NCI-H2029 treated with DMSO at 0.1 percent for 48 hours (cell line): Measurements from ENCODE around the gene SYT2.
A peak's percentile ranks its signal among the peaks of the same experiment; 100 is the strongest.
"Not testable (repeated sequence)": the region's sequence is repeated elsewhere in the genome, so short reads cannot be mapped to it uniquely, and the experiment has no call there.

ENCODE experiments used
- DNase-seq: peaks from one replicate; lab custom pipeline; 2025; lab: John Stamatoyannopoulos, UW

SYT2 gene

GRCh38 chr1:202710070-202711045 lies at the start of gene SYT2:
TSS of gene SYT2 (minus strand) at chr1:202710454. CDS start at chr1:202605772, 104,682 bp downstream.
- no peak for DNase-seq

DNA sequence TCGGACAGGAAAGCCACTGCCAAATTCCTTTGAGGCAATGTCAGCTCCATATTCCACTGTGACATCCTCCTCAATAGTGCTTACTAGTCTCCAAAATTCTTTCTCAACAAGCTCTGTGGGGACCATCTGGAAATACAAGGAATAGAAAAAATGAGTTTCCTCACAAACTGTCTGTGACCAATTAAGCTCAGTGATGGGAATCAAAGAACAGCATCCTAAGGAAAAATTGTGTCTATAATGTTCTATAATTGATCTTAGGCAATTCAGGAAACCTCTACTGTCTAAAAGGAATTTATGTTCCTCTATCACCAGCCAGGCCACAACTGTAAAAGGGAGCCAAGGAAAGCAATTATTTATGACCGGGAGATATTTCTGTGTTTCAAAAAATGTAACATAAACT lies 46.1 kb upstream of the SYT2 start:
- DNase-seq, result no peak

DNA sequence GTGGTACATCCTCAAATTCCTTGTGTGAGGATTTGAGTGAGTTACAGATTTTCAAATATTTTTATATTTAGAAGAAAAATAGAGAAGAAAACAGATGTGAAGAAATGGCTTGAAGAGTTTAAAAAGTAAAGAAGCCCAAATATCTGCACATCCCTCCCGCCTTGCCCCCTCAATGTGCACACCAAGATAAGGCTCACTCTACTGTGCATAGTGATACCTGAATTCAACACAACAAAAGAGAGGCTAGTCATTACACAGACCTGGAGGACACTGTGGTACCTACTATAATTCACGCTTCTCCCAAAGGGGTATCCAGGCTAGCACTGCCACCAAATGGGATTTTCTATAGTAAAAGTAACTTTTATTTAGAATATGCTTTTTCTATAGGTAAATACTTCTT lies 44.0 kb upstream of the SYT2 start:
- no peak for DNase-seq

- no peak for DNase-seq
Observed at GRCh38 chr1:202752774-202753173, 42.5 kb upstream of the SYT2 start.

DNA sequence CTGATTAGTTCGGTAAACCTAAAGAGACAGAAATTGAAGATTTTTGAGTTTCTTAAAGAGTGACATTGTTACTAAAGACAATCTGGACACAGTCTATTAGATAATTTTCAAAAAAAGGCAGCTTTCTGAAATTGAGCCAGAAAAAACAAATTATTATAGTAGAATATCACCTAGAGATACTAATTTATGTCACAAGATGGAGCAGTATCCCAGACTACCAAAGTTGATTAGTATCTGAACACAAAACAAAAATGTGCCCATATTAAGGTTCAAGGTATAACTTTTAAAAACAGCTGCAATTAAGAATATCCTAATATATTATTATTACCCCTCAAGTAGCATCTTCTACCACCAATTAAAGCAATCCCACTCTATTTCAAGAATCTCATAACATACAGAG lies 40.5 kb upstream of the SYT2 start:
- no peak for DNase-seq

DNA sequence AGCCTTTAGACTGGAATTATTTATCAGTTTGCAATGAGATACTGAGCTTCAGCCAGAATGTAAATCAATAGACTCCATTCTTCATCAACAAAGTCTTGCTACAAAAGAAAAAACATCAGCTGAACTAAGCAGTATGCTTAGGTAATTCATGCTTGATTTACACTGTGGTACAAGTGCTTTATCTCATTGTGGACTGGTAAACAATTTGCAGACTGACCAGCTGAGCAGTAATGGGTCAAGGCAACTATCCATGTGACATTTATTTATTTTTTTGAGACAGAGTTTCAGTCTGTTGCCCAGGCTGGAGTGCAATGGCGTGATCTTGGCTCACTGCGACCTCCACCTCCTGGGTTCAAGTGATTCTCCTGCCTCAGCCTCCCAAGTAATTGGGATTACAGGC lies 39.8 kb upstream of the SYT2 start:
- DNase-seq, result no peak

GRCh38 chr1:202745323-202745888 lies 35.2 kb upstream of the SYT2 start:
- no peak for DNase-seq

DNA sequence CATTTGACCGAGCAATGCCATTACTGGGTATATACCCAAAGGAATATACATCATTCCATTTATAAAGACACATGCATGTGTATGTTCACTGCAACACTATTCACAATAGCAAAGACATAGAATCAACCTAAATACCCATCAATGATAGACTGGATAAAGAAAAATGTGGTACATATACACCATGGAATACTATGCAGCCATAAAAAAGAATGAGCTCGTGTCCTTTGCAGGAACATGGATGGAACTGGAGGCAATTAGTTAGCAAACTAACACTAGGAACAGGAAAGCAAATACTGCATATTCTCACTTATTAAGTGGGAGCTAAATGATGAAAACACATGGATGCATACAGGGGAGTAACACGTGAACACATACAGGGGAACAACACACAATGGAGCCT lies 34.5 kb upstream of the SYT2 start:
- DNase-seq, result not testable (repeated sequence)

DNA sequence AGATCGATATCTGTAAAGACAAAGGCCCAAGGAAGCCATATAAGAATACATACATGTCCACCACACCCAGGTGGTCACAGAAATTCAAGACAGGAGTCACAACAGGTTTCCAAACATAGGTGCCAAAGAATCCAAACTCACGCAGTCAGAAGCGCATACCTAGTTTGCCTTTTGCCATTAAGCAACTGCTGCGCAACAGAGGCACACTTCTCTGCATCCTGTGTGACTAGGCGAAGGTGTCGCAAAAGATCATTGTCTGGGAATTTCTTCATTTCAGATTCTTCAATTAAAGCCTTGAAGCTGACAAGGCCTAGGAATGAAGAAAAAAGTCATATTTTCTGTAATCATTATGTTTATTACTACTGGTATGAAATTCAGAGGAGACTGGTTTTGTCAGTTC lies 32.2 kb upstream of the SYT2 start:
- DNase-seq, result no peak

DNA sequence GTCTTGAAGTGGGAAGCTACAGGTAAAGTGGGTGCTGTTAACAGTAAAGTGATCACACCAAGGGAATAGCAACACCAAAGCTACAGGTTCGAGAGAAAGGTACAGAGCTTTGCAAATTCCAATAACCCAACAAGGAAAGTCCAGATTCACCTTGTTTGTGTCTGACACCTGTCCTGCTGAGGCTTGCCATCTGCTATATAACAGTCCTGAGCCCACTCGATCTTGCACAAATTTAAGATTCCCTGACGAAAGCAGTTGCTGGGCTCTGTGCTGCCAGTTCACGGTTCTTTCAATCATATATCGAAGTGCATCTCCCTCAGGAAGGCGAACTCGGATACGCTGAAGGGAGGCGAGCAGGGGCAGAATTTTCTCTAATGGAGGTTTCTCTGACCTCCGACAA lies 23.0 kb upstream of the SYT2 start:
- DNase-seq, result no peak

- no peak for DNase-seq
Observed at GRCh38 chr1:202728951-202729350, 18.7 kb upstream of the SYT2 start.

DNA sequence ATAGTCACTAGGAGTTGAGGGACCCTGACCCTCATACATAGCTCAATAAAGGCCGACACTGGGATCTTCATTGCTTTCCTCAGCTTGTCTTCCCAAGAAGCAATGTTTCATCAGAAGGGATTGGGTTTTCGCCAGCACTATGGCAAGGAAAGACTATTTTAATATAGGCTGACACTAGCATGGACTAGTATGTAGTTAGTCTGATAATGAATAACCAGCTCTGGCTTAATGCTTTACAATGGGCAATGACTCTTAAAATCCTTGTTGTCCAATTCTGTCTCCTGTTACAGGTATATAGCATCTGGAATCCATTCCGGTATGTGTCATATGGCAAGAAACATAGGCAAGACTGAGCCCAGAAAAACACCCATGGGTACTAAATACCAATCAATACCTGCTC lies 15.3 kb upstream of the SYT2 start:
- DNase-seq, result no peak

DNA sequence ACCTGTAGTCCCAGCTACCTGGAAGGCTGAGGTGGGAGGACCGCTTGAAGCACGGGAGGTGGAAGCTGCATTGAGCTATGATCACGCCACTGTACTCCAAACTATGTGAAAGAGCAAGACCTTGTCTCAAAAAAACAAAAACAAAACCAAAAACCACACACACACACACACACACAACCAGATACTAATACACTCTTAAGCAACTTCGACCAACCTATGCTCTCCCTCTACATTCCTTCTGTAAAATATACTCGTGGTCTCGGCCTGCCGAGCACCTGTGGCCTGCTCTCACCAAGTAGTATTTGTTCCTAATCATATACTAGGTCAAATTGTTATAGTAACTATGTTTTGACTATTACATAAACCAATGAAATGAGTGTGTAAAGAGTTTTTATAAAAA lies 13.5 kb upstream of the SYT2 start:
- DNase-seq, result no peak

- not testable (repeated sequence) for DNase-seq
Observed at GRCh38 chr1:202723046-202723445, 12.8 kb upstream of the SYT2 start.

GRCh38 chr1:202716654-202717053 lies 6.4 kb upstream of the SYT2 start:
- no peak for DNase-seq

DNA sequence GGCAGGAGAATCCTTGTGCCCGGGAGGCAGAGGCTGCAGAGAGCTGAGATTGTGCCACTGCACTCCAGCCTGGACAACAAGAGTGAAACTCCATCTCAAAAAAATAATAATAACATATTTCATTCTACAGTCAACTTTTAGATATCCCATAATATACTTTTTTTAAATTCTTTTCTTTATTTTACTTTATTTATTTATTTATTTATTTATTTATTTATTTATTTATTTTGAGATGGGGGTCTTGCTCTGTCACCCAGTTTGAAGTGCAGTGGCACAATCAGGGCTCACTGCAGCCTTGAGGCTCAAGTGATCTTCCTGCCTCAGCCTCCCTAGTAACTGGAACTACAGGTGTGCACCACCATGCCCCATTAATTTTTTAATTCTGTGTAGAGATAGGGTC lies 3.9 kb upstream of the SYT2 start:
- DNase-seq, result not testable (repeated sequence)

- DNase-seq, result peak; percentile 31
Observed at GRCh38 chr1:202713110-202713509, 2.9 kb upstream of the SYT2 start.

DNA sequence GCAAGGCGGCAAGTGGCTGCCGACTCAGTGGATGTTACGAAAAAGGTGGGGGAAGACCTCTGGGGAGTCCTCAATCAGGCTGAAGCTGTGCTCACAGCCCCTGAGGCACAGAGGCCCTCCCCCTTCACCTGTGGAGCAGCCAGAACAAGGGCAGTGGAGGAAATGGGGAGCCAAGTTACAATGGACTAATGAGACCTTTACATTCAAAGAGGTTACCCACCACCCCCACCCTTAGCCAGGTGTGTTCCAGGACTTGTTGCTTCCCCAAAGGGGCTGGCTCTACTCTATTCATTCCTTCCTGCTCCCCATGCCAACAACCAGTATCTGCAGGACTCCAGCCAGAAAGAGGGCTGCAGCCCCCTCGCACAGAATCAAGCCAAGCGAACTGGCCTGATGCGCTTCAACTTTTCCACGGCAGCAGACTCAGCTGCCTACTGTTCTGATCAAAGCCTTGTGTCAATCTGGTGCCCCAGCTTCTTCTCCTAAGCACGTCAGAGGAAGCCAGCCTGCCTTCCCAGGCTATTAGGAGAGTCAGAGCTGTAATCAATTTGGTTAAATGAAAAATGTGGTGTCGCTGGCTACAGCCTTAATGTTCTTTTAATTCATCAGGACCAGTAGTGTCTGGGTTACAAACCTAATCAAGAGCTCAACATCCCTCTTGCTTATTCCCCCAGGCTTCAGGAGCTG lies 1.8 kb upstream of the SYT2 start:
- DNase-seq, result no peak

DNA sequence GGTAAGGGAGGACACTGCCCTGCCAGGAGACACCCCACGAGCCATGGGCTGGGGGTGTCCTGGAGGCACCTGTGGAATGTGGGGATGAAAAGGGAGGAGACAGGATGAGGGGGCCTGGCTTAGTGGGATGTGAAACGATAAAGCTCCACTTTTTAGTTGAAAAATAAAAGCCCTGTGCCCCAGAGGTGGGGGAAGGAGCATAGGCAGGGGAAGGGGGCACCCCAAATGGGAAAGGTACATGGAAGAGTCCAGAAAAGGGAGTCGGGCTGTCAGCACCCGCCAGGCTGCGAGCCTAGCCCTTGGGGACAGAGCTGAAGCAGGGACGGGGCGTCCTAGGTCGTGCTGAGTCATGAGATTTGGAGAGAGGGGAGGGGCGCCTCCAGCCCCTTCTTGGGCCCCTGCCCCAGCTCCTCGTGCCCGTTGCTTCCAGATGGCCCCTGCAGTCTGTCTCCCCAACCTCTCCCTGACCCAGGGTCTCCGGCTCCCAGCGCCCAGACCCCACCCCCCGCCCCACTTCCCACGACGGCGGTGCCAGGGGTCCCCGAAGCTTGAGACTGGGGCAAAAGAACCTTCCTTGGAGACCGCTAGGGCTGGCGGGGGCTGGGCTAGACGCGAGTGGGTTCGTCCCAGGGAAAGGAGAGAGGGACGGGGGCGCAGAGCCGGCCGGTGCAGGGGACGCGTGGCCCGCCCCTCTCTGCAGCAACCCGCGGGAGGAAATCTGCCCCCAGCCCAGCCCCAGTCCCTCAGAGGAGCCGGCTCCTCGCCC lies 795 bp downstream of the SYT2 start:
- DNase-seq, result no peak

- no peak for DNase-seq
Observed at GRCh38 chr1:202708456-202709275, 1.6 kb downstream of the SYT2 start.

GRCh38 chr1:202706851-202707250 lies 3.4 kb downstream of the SYT2 start:
- DNase-seq, result no peak
